ENCODE results near the gene SOST. TPM values are rescaled to one million over a fixed set of nuclear protein-coding genes. Genes with fewer than 3 reads are reported as not detected.
A peak's percentile ranks its signal among the peaks of the same experiment; 100 is the strongest.

The SOST gene
- total RNA-seq, 4 donors from 2014 or later: not detected

DNA sequence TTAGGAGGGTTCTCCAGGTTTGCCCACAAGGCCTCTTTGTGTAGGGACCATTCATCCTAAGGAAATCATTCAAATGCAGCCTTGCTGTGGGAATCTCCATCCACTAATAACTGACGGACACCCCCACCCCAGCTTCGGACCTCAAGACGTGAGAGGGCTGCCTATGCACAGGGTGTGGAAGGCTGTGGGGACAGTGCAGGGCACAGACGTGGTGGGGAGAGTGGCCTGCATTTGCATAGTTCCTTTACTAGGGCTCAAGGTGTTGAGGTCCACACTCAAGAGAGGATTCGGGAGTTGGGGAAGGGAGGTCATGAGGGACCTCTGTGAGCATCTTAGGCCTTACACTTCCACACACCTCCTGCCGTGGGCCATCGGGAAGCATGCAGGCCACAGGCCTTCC is 10.4 kb upstream of the SOST start:
- Histone ChIP-seq H3K4me3 (no peak overlapping the region), H3K36me3 (peaks cover 0 to 58% (median 0%) of the 10 kb centered on the region in 3 donors), H3K27me3 (no peaks in the 10 kb centered on the region), H3K4me1 (peaks cover 0 to 10% (median 0%) of the 10 kb centered on the region in 4 donors), H3K27ac (no peak overlapping the region), H3K9me3 (no peaks in the 10 kb centered on the region)
- TF ChIP-seq, protein P1, sequence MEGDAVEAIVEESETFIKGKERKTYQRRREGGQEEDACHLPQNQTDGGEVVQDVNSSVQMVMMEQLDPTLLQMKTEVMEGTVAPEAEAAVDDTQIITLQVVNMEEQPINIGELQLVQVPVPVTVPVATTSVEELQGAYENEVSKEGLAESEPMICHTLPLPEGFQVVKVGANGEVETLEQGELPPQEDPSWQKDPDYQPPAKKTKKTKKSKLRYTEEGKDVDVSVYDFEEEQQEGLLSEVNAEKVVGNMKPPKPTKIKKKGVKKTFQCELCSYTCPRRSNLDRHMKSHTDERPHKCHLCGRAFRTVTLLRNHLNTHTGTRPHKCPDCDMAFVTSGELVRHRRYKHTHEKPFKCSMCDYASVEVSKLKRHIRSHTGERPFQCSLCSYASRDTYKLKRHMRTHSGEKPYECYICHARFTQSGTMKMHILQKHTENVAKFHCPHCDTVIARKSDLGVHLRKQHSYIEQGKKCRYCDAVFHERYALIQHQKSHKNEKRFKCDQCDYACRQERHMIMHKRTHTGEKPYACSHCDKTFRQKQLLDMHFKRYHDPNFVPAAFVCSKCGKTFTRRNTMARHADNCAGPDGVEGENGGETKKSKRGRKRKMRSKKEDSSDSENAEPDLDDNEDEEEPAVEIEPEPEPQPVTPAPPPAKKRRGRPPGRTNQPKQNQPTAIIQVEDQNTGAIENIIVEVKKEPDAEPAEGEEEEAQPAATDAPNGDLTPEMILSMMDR (IDR thresholded peaks at IDR 0.05): no peak
- no peak for TF ChIP-seq POLR2A (IDR thresholded peaks at IDR 0.05)
- no peak for DNase-seq

GRCh38 chr17:43768382-43768781 is 9.8 kb upstream of the SOST start:
- Histone ChIP-seq H3K36me3 (peaks cover 0 to 53% (median 0%) of the 10 kb centered on the region in 3 donors), H3K4me3 (no peak overlapping the region), H3K27me3 (no peaks in the 10 kb centered on the region), H3K27ac (no peak overlapping the region), H3K4me1 (peaks cover 0 to 10% (median 0%) of the 10 kb centered on the region in 4 donors), H3K9me3 (no peaks in the 10 kb centered on the region)
- peak in 2 of 3 donors; percentile 27 to 53 for DNase-seq
- TF ChIP-seq, protein P1 (IDR thresholded peaks at IDR 0.05): no peak

- Histone ChIP-seq H3K9me3 (no peaks in the 10 kb centered on the region), H3K4me1 (peaks cover 0 to 5% (median 0%) of the 10 kb centered on the region in 4 donors), H3K27ac (no peak overlapping the region), H3K36me3 (peaks cover 0 to 46% (median 0%) of the 10 kb centered on the region in 3 donors), H3K27me3 (no peaks in the 10 kb centered on the region), H3K4me3 (no peak overlapping the region)
- no peak for DNase-seq
- no peak for TF ChIP-seq POLR2A (IDR thresholded peaks at IDR 0.05)
- TF ChIP-seq, protein P1 (IDR thresholded peaks at IDR 0.05): no peak
These were observed 9.1 kb upstream of the SOST start for GRCh38 chr17:43767713-43768059.

DNA sequence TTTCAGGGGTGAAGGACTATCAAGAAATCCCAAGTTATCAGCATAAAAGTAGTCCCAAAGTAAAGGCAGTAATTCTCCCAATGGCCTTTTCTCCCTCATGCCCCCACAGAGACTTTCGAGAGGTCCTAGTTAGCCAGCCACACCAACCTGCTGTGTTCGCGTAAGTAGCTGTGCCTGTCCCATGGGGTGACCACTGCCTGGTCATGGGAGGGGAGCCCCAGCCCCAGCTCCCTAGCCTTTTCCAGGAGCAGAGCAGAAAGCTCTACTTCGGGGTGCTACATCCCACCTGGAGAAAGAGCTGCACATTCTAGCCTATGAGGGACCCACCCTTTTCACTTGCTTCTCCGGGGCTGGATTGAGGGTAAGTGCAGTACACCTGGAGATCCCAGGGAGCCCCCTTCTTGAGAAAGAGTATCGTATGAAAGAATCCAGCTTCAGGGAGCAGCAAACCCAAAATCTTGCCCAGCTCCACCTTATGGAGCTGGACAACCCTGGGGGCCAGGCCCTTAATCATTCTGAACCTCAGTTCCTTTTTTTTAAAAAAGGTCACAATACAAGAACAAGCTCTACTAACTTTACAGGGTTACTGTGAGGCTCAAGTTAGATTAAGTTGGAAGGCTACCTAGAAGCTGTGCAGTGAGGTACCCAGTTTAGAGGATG is 8.6 kb upstream of the SOST start:
- H3K4me3 ChIP-seq: no peak overlapping the region
- H3K27ac ChIP-seq: no peak overlapping the region
- no peaks in the 10 kb centered on the region for H3K9me3 ChIP-seq
- DNase-seq: no peak
- peaks cover 0 to 41% (median 0%) of the 10 kb centered on the region in 3 donors for H3K36me3 ChIP-seq
- TF ChIP-seq, protein P1 (IDR thresholded peaks at IDR 0.05): no peak
- TF ChIP-seq POLR2A (IDR thresholded peaks at IDR 0.05): no peak
- no peaks in the 10 kb centered on the region for H3K27me3 ChIP-seq
- H3K4me1 ChIP-seq: no peaks in the 10 kb centered on the region

GRCh38 chr17:43766413-43767052 is 7.9 kb upstream of the SOST start:
- Histone ChIP-seq H3K4me1 (no peaks in the 10 kb centered on the region), H3K36me3 (peaks cover 0 to 36% (median 0%) of the 10 kb centered on the region in 3 donors), H3K27me3 (no peaks in the 10 kb centered on the region), H3K9me3 (no peaks in the 10 kb centered on the region), H3K4me3 (no peak overlapping the region), H3K27ac (no peak overlapping the region)
- peak; percentile 68 to 85 (median 70) for DNase-seq
- TF ChIP-seq, protein P1 (IDR thresholded peaks at IDR 0.05): peak; percentile 48 to 81 (median 62)
- no peak for TF ChIP-seq POLR2A (IDR thresholded peaks at IDR 0.05)
